Body of pancreas (tissue), 4 donors: ENCODE measurements around the gene CFAP57. TPM values are rescaled to one million over a fixed set of nuclear protein-coding genes. Genes with fewer than 3 reads are reported as not detected.

ENCODE experiments used
- ATAC-seq: fragments of 150-250 bp; one replicate; pipeline ENCODE4 v1.9.1; 2016
- DNase-seq, 4 donors: peaks; one replicate each; pipeline ENCODE4 v3.0.0-alpha.2; 2019
- H3K27ac ChIP-seq, 4 donors: fragments of 200-600 bp; sonication (generic); 1 replicate in 3 of 4; 2 replicates in 1 of 4; pipeline versions ENCODE4 v1.5.1 to v1.6.1; 2016 to 2019; ENCODE audit warnings: mild to moderate bottlenecking in 1 of 4, mixed read lengths in 1 of 4, moderate library complexity in 1 of 4
- H3K27me3 ChIP-seq, 2 donors: fragments of 200-600 bp; sonication (generic); one replicate each; pipeline ENCODE4 v1.6.0; 2016; ENCODE audit warnings: mild to moderate bottlenecking in 1 of 2
- H3K36me3 ChIP-seq, 2 donors: fragments of 200-600 bp; sonication (generic); replicated peaks in 1 of 2; 2 replicates each; pipeline ENCODE4 v1.5.1; 2016; ENCODE audit warnings: low read depth in 2 of 2; ENCODE audit not compliant: insufficient read depth in 1 of 2
- H3K4me1 ChIP-seq: fragments of 200-600 bp; sonication (generic); one replicate; pipeline ENCODE4 v1.6.0; 2016
- H3K4me3 ChIP-seq, 2 donors: fragments of 200-600 bp; sonication (generic); 1 replicate in 1 of 2; 2 replicates in 1 of 2; pipeline ENCODE4 v1.5.1; 2016 to 2019
- H3K9me3 ChIP-seq, 3 donors: fragments of 200-600 bp; sonication (generic); 1 replicate in 2 of 3; 2 replicates in 1 of 3; pipeline ENCODE4 v1.5.1; 2016
- CTCF ChIP-seq, 7 experiments: fragments of 450-650 bp in 4 of 7; fragments of 200-600 bp in 3 of 7; sonication (generic) in 3 of 7; IDR thresholded peaks; one replicate each; pipeline ENCODE4 v1.5.1; 2016 to 2019; ENCODE audit warnings: antibody characterized with exemption in 7 of 7
- POLR2A ChIP-seq, 3 donors: fragments of 450-650 bp; IDR thresholded peaks; one replicate each; pipeline ENCODE4 v1.6.1; 2016; ENCODE audit warnings: antibody characterized with exemption in 3 of 3, mild to moderate bottlenecking in 2 of 3
- WGBS, 2 donors: methylation state at CpG; one replicate each; pipeline ENCODE4 v1.1.5; 2017; 5-methylcytosine and 5-hydroxymethylcytosine counted together
- intact Hi-C: fragments of 100-400 bp; cut with DNase I; formaldehyde crosslinking; loops from one replicate; pipeline ENCODE4 v1.15.1; 2023
- total RNA-seq, 2 donors: library from RNA; depleted of rRNA; stranded (reverse); fragments of >200 nt; gene quantifications; one replicate each; pipeline ENCODE4 v1.1.0, GENCODE V29; 2016

The CFAP57 gene
- total RNA-seq, 2 donors from 2014 or later: 0.26 to 1.3 TPM

GRCh38 chr1:43284546-43285110, 112.5 kb downstream of the CFAP57 start:
- Histone ChIP-seq H3K4me3 (peak overlapping the region; percentile 36 to 56), H3K36me3 (no peaks in the 10 kb centered on the region), H3K27me3 (no peaks in the 10 kb centered on the region), H3K27ac (peak overlapping the region; percentile 65 to 88 (median 77)), H3K9me3 (no peaks in the 10 kb centered on the region), H3K4me1 (peaks cover 45% of the 10 kb centered on the region)
- DNase-seq (peak in 1 of 4 donors; percentile 14), ATAC-seq (peak; percentile 1)
- intact Hi-C loops: no loop called here
- no peak for TF ChIP-seq POLR2A (IDR thresholded peaks at IDR 0.05)
- TF ChIP-seq CTCF (IDR thresholded peaks at IDR 0.05): no peak
- 17% methylated on average over 8 to 12 of the region's 12 CpGs for WGBS, 2 donors

- Histone ChIP-seq H3K4me3 (peak within 1 kb of the TSS; percentile 36 to 56), H3K4me1 (peaks cover 46% of the 10 kb centered on the region), H3K36me3 (no peaks in the 10 kb centered on the region), H3K27ac (peak within 1 kb of the TSS; percentile 65 to 88 (median 77)), H3K9me3 (no peaks in the 10 kb centered on the region), H3K27me3 (no peaks in the 10 kb centered on the region)
- TF ChIP-seq POLR2A (IDR thresholded peaks at IDR 0.05) (peak in 2 of 3 donors; percentile 57 to 63), CTCF (IDR thresholded peaks at IDR 0.05) (peak; percentile 48 to 81 (median 72))
- DNase-seq (peak; percentile 95 to 97 (median 96)), ATAC-seq (peak; percentile 97)
- WGBS, 2 donors: 7 to 14% methylated on average over 16 to 19 of the region's 19 CpGs
- intact Hi-C loops: no loop called here
Measured at GRCh38 chr1:43285269-43285990, 113.3 kb downstream of the CFAP57 start, which contains the start of gene C1orf210. C1orf210 (minus strand) TSS chr1:43285581; CDS start chr1:43283270, 2,311 bp downstream.

- Histone ChIP-seq H3K9me3 (no peaks in the 10 kb centered on the region), H3K4me3 (no peak overlapping the region), H3K27me3 (no peaks in the 10 kb centered on the region), H3K27ac (peak overlapping the region; percentile 65 to 88 (median 77)), H3K4me1 (peaks cover 46% of the 10 kb centered on the region), H3K36me3 (no peaks in the 10 kb centered on the region)
- DNase-seq: peak in 1 of 4 donors; percentile 54
- intact Hi-C loops: no loop called here
- no peak for TF ChIP-seq CTCF (IDR thresholded peaks at IDR 0.05)
- TF ChIP-seq POLR2A (IDR thresholded peaks at IDR 0.05): no peak
- WGBS, 2 donors: 46 to 59% methylated on average over 11 of the region's 11 CpGs
- peak; percentile 14 for ATAC-seq
Measured at GRCh38 chr1:43286115-43286514, 114.0 kb downstream of the CFAP57 start.

- DNase-seq: peak in 1 of 4 donors; percentile 5
- WGBS, 2 donors: 86 to 94% methylated on average over 5 of the region's 5 CpGs
- Histone ChIP-seq H3K9me3 (no peaks in the 10 kb centered on the region), H3K4me1 (peaks cover 46% of the 10 kb centered on the region), H3K27ac (peak overlapping the region; percentile 65 to 88 (median 77)), H3K36me3 (no peaks in the 10 kb centered on the region), H3K4me3 (no peak overlapping the region), H3K27me3 (no peaks in the 10 kb centered on the region)
- intact Hi-C loops: no loop called here
- no peak for ATAC-seq
- TF ChIP-seq POLR2A (IDR thresholded peaks at IDR 0.05) (no peak), CTCF (IDR thresholded peaks at IDR 0.05) (no peak)
Measured at GRCh38 chr1:43286533-43286932, 114.4 kb downstream of the CFAP57 start.
